ENCODE data around the gene INAVA. TPM values are rescaled to one million over a fixed set of nuclear protein-coding genes. Genes with fewer than 3 reads are reported as not detected.

The INAVA gene
- total and polyA plus RNA-seq, 2 donors (not counting 1 experiment from before 2014, with no cell fraction given) = 0.06 to 0.34 TPM

- no peaks in the 10 kb centered on the region for H3K36me3 ChIP-seq (replicated peaks in 1 of 2; ENCODE audit: control extremely low read depth in 1 of 2, control insufficient read depth in 1 of 2, extremely low read depth in 1 of 2, insufficient read depth in 2 of 2, low read length in 1 of 2)
- peak within 1 kb of the TSS; percentile 40 to 71 for H3K27ac ChIP-seq (ENCODE audit: low read length in 2 of 2)
- peaks cover 32 to 56% of the 10 kb centered on the region in 2 donors for H3K4me1 ChIP-seq (ENCODE audit: control insufficient read depth in 2 of 2, insufficient read depth in 2 of 2, low read length in 2 of 2)
- ATAC-seq (ENCODE audit: low read depth) (no peak), DNase-seq (no peak)
- POLR2A ChIA-PET = no interaction called here
- H3K4me3 ChIP-seq (ENCODE audit: control extremely low read depth in 1 of 5, extremely low read depth in 1 of 5, insufficient read depth in 1 of 5, low read depth in 2 of 5, low read length in 4 of 5) = peak within 1 kb of the TSS in 4 of 5 experiments; percentile 8 to 44 (median 31)
- no peak for TF ChIP-seq CTCF (IDR thresholded peaks at IDR 0.05)
- no peak for TF ChIP-seq EZH2 (IDR thresholded peaks at IDR 0.05; ENCODE audit: borderline replicate concordance, insufficient read depth, low read depth, low read length, poor library complexity, severe bottlenecking)
- 83% methylated on average over 18 of the region's 23 CpGs for WGBS (ENCODE audit: insufficient coverage)
- H2AFZ ChIP-seq (ENCODE audit: insufficient read depth, low read depth, low read length, poor library complexity, severe bottlenecking) = peak within 1 kb of the TSS; percentile 74
- peaks cover 18% of the 10 kb centered on the region for H3K27me3 Mint-ChIP-seq
- CTCF ChIA-PET = interaction anchor here (1.8 kb wide), 1 partner anchor 15 kb away, joined by 8 read pairs; no protein-coding TSS in a partner anchor
- H3K4me2 ChIP-seq (replicated peaks; ENCODE audit: low read depth, low read length, poor library complexity, severe bottlenecking) = peak within 1 kb of the TSS; percentile 71
- H3K4me3 Mint-ChIP-seq = peak within 1 kb of the TSS; percentile 86
- H3K27ac Mint-ChIP-seq = peak within 1 kb of the TSS; percentile 93
- H4K20me1 ChIP-seq (ENCODE audit: control insufficient read depth, insufficient read depth, low read length, poor library complexity, severe bottlenecking) = no peaks in the 10 kb centered on the region
- H3K4me1 Mint-ChIP-seq = peaks cover 47% of the 10 kb centered on the region
- H3K79me2 ChIP-seq (ENCODE audit: control insufficient read depth, insufficient read depth, low read length) = no peaks in the 10 kb centered on the region
- peak within 1 kb of the TSS; percentile 51 for H3K9ac ChIP-seq (ENCODE audit: low read length)
- no peaks in the 10 kb centered on the region for H3K9me3 ChIP-seq (ENCODE audit: control extremely low read depth in 1 of 3, control insufficient read depth in 2 of 3, insufficient read depth in 1 of 3, low read length in 2 of 3)
- intact Hi-C loops (cut with micrococcal nuclease) = no loop called here
- H3K27me3 ChIP-seq (replicated peaks in 1 of 4; ENCODE audit: control extremely low read depth in 1 of 4, control insufficient read depth in 3 of 4, insufficient read depth in 4 of 4, low read length in 3 of 4) = peaks cover 0 to 25% (median 4%) of the 10 kb centered on the region in 4 experiments
- no peaks in the 10 kb centered on the region for H3K9me3 Mint-ChIP-seq (ENCODE audit: insufficient read depth)
These were observed 22.1 kb upstream of the INAVA start, which contains the start of gene GPR25 for GRCh38 chr1:200872446-200873115. Gene GPR25 (plus strand): TSS chr1:200872981. CDS start chr1:200873038, 57 bp downstream.

DNA sequence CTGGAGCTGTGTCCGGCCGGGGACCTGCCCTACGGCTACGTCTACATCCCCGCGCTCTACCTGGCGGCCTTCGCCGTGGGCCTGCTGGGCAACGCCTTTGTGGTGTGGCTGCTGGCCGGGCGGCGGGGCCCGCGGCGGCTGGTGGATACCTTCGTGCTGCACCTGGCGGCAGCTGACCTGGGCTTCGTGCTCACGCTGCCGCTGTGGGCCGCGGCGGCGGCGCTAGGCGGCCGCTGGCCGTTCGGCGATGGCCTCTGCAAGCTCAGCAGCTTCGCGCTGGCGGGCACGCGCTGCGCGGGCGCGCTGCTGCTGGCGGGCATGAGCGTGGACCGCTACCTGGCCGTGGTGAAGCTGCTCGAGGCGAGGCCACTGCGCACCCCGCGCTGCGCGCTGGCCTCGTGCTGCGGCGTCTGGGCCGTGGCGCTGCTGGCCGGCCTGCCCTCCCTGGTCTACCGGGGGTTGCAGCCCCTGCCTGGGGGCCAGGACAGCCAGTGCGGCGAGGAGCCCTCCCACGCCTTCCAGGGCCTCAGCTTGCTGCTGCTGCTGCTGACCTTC lies 21.5 kb upstream of the INAVA start:
- Histone ChIP-seq H3K9ac (ENCODE audit: low read length) (peak overlapping the region; percentile 51), H3K4me2 (replicated peaks; ENCODE audit: low read depth, low read length, poor library complexity, severe bottlenecking) (peak overlapping the region; percentile 71), H2AFZ (ENCODE audit: insufficient read depth, low read depth, low read length, poor library complexity, severe bottlenecking) (peak overlapping the region; percentile 74), H3K27me3 (replicated peaks in 1 of 4; ENCODE audit: control extremely low read depth in 1 of 4, control insufficient read depth in 3 of 4, insufficient read depth in 4 of 4, low read length in 3 of 4) (peaks cover 0 to 25% (median 4%) of the 10 kb centered on the region in 4 experiments), H3K4me1 (ENCODE audit: control insufficient read depth in 2 of 2, insufficient read depth in 2 of 2, low read length in 2 of 2) (peaks cover 32 to 56% of the 10 kb centered on the region in 2 donors), H3K9me3 (ENCODE audit: control extremely low read depth in 1 of 3, control insufficient read depth in 2 of 3, insufficient read depth in 1 of 3, low read length in 2 of 3) (no peaks in the 10 kb centered on the region), H3K27ac (ENCODE audit: low read length in 2 of 2) (peak overlapping the region in 1 of 2 donors; percentile 18), H3K4me3 (ENCODE audit: control extremely low read depth in 1 of 5, extremely low read depth in 1 of 5, insufficient read depth in 1 of 5, low read depth in 2 of 5, low read length in 4 of 5) (peak overlapping the region in 3 of 5 experiments; percentile 20 to 44 (median 42)), H3K36me3 (replicated peaks in 1 of 2; ENCODE audit: control extremely low read depth in 1 of 2, control insufficient read depth in 1 of 2, extremely low read depth in 1 of 2, insufficient read depth in 2 of 2, low read length in 1 of 2) (no peaks in the 10 kb centered on the region), H4K20me1 (ENCODE audit: control insufficient read depth, insufficient read depth, low read length, poor library complexity, severe bottlenecking) (no peaks in the 10 kb centered on the region), H3K79me2 (ENCODE audit: control insufficient read depth, insufficient read depth, low read length) (no peaks in the 10 kb centered on the region)
- no peaks in the 10 kb centered on the region for H3K9me3 Mint-ChIP-seq (ENCODE audit: insufficient read depth)
- ATAC-seq (ENCODE audit: low read depth) = peak; percentile 2
- no peak for DNase-seq
- peak overlapping the region; percentile 86 for H3K4me3 Mint-ChIP-seq
- H3K4me1 Mint-ChIP-seq = peaks cover 46% of the 10 kb centered on the region
- H3K27me3 Mint-ChIP-seq = peaks cover 18% of the 10 kb centered on the region
- WGBS (ENCODE audit: insufficient coverage) = 22% methylated on average over 61 of the region's 61 CpGs
- TF ChIP-seq EZH2 (IDR thresholded peaks at IDR 0.05; ENCODE audit: borderline replicate concordance, insufficient read depth, low read depth, low read length, poor library complexity, severe bottlenecking) (no peak), CTCF (IDR thresholded peaks at IDR 0.05) (no peak)
- CTCF ChIA-PET = interaction anchor here (1.8 kb wide), 1 partner anchor 15 kb away, joined by 8 read pairs; no protein-coding TSS in a partner anchor
- intact Hi-C loops (cut with micrococcal nuclease) = no loop called here
- H3K27ac Mint-ChIP-seq = peak overlapping the region; percentile 89
- POLR2A ChIA-PET = interaction anchor here (1.0 kb wide), 1 partner anchor 10 kb away, joined by 3 read pairs; no protein-coding TSS in a partner anchor
